PC-9 (cell line): ENCODE data around the gene RPP25L. TPM values are rescaled to one million over a fixed set of nuclear protein-coding genes. Genes with fewer than 3 reads are reported as not detected.

Experiments used
- BruUV-seq: library from RNA; stranded (reverse); fragments of 400-500 nt; replicated peaks from 2 replicates; lab custom pipeline; 2021; lab: Mats Ljungman, UMichigan
- CTCF ChIA-PET: fragments of 300-600 bp; sonication (Branson Sonifier 250); formaldehyde crosslinking; loops from one replicate; lab custom pipeline; 2022; ENCODE audit warnings: antibody characterized with exemption; lab: Charles Lee
- POLR2A ChIA-PET: fragments of 300-600 bp; sonication (Branson Sonifier 250); formaldehyde crosslinking; loops from one replicate; lab custom pipeline; 2022; ENCODE audit warnings: antibody characterized with exemption; ENCODE audit not compliant: unreplicated experiment; lab: Charles Lee
- DNase-seq, 2 experiments: peaks; one replicate each; pipeline versions ENCODE4 v3.0.0 to v3.0.0-alpha.2; 2015 to 2022; ENCODE audit warnings: mixed read lengths in 1 of 2
- H2AFZ ChIP-seq: fragments of 200-600 bp; sonication (generic); 2 replicates; pipeline ENCODE4 v1.8.1; 2017; ENCODE audit warnings: antibody characterized with exemption
- H3F3A ChIP-seq: fragments of 200-600 bp; sonication (generic); 2 replicates; pipeline ENCODE4 v1.8.1; 2017; ENCODE audit warnings: antibody characterized with exemption, mild to moderate bottlenecking, low read depth; ENCODE audit not compliant: insufficient read depth
- H3K27ac ChIP-seq: fragments of 200-600 bp; sonication (generic); 2 replicates; pipeline ENCODE4 v1.6.1; 2016; ENCODE audit warnings: mixed run types
- H3K27me3 ChIP-seq: fragments of 200-600 bp; sonication (generic); 2 replicates; pipeline ENCODE4 v1.6.1; 2016; ENCODE audit warnings: low read depth, mixed run types; ENCODE audit not compliant: insufficient read depth
- H3K36me3 ChIP-seq: fragments of 200-600 bp; sonication (generic); 2 replicates; pipeline ENCODE4 v1.6.1; 2016; ENCODE audit warnings: low read depth, mixed run types
- H3K4me1 ChIP-seq: fragments of 200-600 bp; sonication (generic); replicated peaks from 2 replicates; pipeline ENCODE4 v1.6.1; 2016; ENCODE audit warnings: mixed run types; ENCODE audit not compliant: insufficient read depth
- H3K4me2 ChIP-seq: fragments of 200-600 bp; sonication (generic); 2 replicates; pipeline ENCODE4 v1.6.1; 2017; ENCODE audit warnings: mixed run types
- H3K4me3 ChIP-seq: fragments of 200-600 bp; sonication (generic); 2 replicates; pipeline ENCODE4 v1.6.1; 2016; ENCODE audit warnings: mixed run types
- H3K79me2 ChIP-seq: fragments of 200-600 bp; sonication (generic); 2 replicates; pipeline ENCODE4 v1.6.1; 2017; ENCODE audit warnings: low read depth, mixed run types
- H3K9me2 ChIP-seq: fragments of 200-600 bp; sonication (generic); 2 replicates; pipeline ENCODE4 v1.8.1; 2017; ENCODE audit warnings: mild to moderate bottlenecking; ENCODE audit not compliant: insufficient read depth
- H3K9me3 ChIP-seq: fragments of 200-600 bp; sonication (generic); 2 replicates; pipeline ENCODE4 v1.8.1; 2016; ENCODE audit warnings: low read depth; ENCODE audit not compliant: insufficient read depth
- H4K20me1 ChIP-seq: fragments of 200-600 bp; sonication (generic); 2 replicates; pipeline ENCODE4 v1.8.1; 2017; ENCODE audit not compliant: insufficient read depth
- CTCF ChIP-seq: fragments of 200-600 bp; sonication (generic); conservative IDR thresholded peaks from 2 replicates; pipeline ENCODE4 v1.6.1; 2017; ENCODE audit warnings: mixed run types, antibody characterized with exemption, mild to moderate bottlenecking, moderate library complexity
- EZH2 ChIP-seq: fragments of 200-600 bp; sonication (generic); IDR thresholded peaks from 2 replicates; pipeline ENCODE4 v1.8.0; 2017; ENCODE audit warnings: antibody characterized with exemption, low read depth
- intact Hi-C: fragments of 100-400 bp; cut with micrococcal nuclease; formaldehyde crosslinking; loops from one replicate; pipeline ENCODE4 v1.10.0; 2022; ENCODE audit not compliant: unreplicated experiment
- total RNA-seq: library from RNA; stranded (reverse); gene quantifications from 2 replicates; pipeline ENCODE4 v1.2.3, GENCODE V29; 2021

RPP25L gene
- total RNA-seq, 1 experiment from 2014 or later = 15.6 TPM

DNA sequence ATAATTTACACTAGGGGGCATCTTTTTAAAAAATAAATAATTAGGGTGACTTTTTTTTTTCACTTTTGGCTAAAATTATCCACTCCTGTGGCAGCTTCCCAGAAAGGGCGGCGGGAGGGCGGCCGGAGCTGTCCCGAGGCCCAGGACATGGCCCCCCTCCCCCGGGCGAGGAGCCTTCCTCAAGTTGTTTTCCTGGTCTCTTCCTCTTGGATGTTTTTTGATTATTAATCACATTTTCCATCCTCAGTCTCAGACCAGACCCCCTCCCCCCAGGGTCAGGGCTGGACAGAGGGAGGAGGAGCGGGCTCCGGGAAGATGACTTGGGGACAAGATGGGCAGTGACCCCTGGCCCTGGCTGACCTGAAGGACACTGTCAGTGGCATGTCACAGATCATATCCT, 17.7 kb downstream of the RPP25L start:
- DNase-seq = no peak
- CTCF ChIA-PET = no interaction called here
- Histone ChIP-seq H3F3A (no peaks in the 10 kb centered on the region), H4K20me1 (no peaks in the 10 kb centered on the region), H3K79me2 (no peaks in the 10 kb centered on the region), H3K9me2 (no peaks in the 10 kb centered on the region), H3K9me3 (no peaks in the 10 kb centered on the region), H3K4me1 (no peaks in the 10 kb centered on the region), H3K27ac (no peak overlapping the region), H3K4me2 (no peak overlapping the region), H3K4me3 (no peak overlapping the region), H3K27me3 (peaks cover 11% of the 10 kb centered on the region), H3K36me3 (no peaks in the 10 kb centered on the region), H2AFZ (no peak overlapping the region)
- BruUV-seq = no TSS peak
- TF ChIP-seq EZH2 (no peak), CTCF (no peak)
- POLR2A ChIA-PET = no interaction called here
- intact Hi-C loops = no loop called here

GRCh38 chr9:34592895-34593601, 18.8 kb downstream of the RPP25L start:
- no peaks in the 10 kb centered on the region for H4K20me1 ChIP-seq
- peaks cover 11% of the 10 kb centered on the region for H3K27me3 ChIP-seq
- H3K4me1 ChIP-seq = no peaks in the 10 kb centered on the region
- no peak overlapping the region for H3K27ac ChIP-seq
- no peak overlapping the region for H3K4me3 ChIP-seq
- H3K9me3 ChIP-seq = no peaks in the 10 kb centered on the region
- no peaks in the 10 kb centered on the region for H3K9me2 ChIP-seq
- no peak overlapping the region for H2AFZ ChIP-seq
- H3K36me3 ChIP-seq = no peaks in the 10 kb centered on the region
- ChIA-PET POLR2A (no interaction called here), CTCF (no interaction called here)
- H3F3A ChIP-seq = no peaks in the 10 kb centered on the region
- no peaks in the 10 kb centered on the region for H3K79me2 ChIP-seq
- DNase-seq = no peak
- intact Hi-C loops = no loop called here
- TF ChIP-seq CTCF (no peak), EZH2 (no peak)
- BruUV-seq = no TSS peak
- H3K4me2 ChIP-seq = no peak overlapping the region

DNA sequence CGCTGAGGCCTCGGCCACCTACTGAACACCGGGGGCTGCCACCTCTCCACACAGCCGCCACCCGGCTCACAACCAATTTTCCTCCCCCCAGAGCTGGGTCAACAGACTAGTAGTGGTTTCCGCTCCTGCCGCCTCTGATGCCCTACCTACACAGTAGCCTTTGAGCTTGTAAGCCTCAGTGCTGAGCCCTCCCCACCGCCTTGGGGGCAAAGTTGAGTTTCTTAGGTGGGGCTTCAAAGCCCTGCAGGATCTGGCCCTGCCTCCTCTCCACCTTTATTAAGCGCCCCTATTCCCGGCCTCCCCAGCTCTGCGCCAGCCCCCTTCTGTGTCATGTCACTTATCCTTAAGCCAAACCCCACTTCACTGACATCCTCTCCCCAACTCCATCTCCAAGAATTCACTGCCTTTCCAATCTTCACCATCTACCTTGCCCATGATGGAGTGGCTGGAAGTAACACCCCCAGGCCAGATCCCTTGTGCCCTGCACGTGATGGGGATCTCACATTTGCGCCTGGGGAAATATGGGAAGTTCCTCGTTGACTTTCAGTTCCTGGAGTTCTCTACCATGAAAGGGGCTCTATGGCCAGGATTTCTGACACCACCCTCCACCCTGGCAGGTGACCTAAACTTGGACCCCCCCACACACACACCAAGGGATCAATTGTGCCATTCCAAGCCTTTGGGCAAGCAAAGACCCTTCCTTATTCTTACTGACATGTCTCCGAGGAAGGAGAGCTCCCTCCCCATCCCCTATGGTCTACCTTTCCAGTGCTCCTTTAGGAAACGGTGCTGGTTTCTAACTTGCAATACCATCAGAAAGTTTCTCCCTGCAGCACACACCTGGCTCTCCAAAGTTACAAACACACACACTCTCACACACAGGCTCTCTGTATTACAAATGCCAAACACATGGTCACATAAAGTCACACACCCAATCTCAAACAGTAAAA, 19.7 kb downstream of the RPP25L start:
- no peak overlapping the region for H3K27ac ChIP-seq
- H3K9me2 ChIP-seq = no peaks in the 10 kb centered on the region
- ChIA-PET POLR2A (no interaction called here), CTCF (interaction anchor here (1.2 to 1.5 kb wide), 3 partner anchors 188 to 261 kb away, joined by 3 to 12 read pairs (median 4); no protein-coding TSS in a partner anchor)
- no peaks in the 10 kb centered on the region for H3K9me3 ChIP-seq
- no peak overlapping the region for H2AFZ ChIP-seq
- peak; percentile 50; the same call in 1 of the 2 replicates for TF ChIP-seq CTCF
- TF ChIP-seq EZH2 = no peak
- H3K4me2 ChIP-seq = no peak overlapping the region
- H3K27me3 ChIP-seq = peaks cover 16% of the 10 kb centered on the region
- no peak for DNase-seq
- H3F3A ChIP-seq = no peaks in the 10 kb centered on the region
- no peaks in the 10 kb centered on the region for H3K36me3 ChIP-seq
- no peaks in the 10 kb centered on the region for H4K20me1 ChIP-seq
- intact Hi-C loops = loop anchor here (1.0 to 2.0 kb wide), 3 partner anchors 44 to 189 kb away; no protein-coding TSS in a partner anchor
- no TSS peak for BruUV-seq
- no peaks in the 10 kb centered on the region for H3K79me2 ChIP-seq
- H3K4me1 ChIP-seq = no peaks in the 10 kb centered on the region
- no peak overlapping the region for H3K4me3 ChIP-seq
